Measurements from ENCODE around the gene NOP9. TPM values are rescaled to one million over a fixed set of nuclear protein-coding genes. Genes with fewer than 3 reads are reported as not detected.

The NOP9 gene
- total RNA-seq, 1 experiment from 2014 or later, result 35.1 TPM

- Mint-ChIP-seq H3K36me3 (ENCODE audit: insufficient read depth, unreplicated experiment) (no peaks in the 10 kb centered on the region), H3K27me3 (ENCODE audit: insufficient read depth, unreplicated experiment) (peaks cover 10% of the 10 kb centered on the region), H3K27ac (ENCODE audit: unreplicated experiment) (no peak overlapping the region), H3K4me3 (ENCODE audit: unreplicated experiment) (no peak overlapping the region), H3K9me3 (ENCODE audit: unreplicated experiment) (no peaks in the 10 kb centered on the region), H3K4me1 (ENCODE audit: low read depth, unreplicated experiment) (no peaks in the 10 kb centered on the region)
- BruUV-seq (replicated peaks), result no TSS peak
- Histone ChIP-seq H3K4me3 (ENCODE audit: low read depth, low read length) (no peak overlapping the region), H3K4me1 (no peaks in the 10 kb centered on the region), H3K9me3 (no peaks in the 10 kb centered on the region), H3K27me3 (replicated peaks; ENCODE audit: control insufficient read depth, insufficient read depth, low read length) (no peaks in the 10 kb centered on the region; the same call in 1 of the 2 replicates), H3K36me3 (ENCODE audit: control insufficient read depth, insufficient read depth, low read length) (no peaks in the 10 kb centered on the region)
- POLR2A ChIA-PET, result no interaction called here
- no peak for TF ChIP-seq CTCF (IDR thresholded peaks at IDR 0.05; ENCODE audit: insufficient read depth in 1 of 2, low read depth in 1 of 2, low read length in 1 of 2, severe bottlenecking in 1 of 2, unreplicated experiment in 1 of 2)
- intact Hi-C loops (cut with micrococcal nuclease; ENCODE audit: unreplicated experiment), result no loop called here
- DNase-seq, result no peak
- CTCF ChIA-PET, result interaction anchor here (0.8 kb wide), 1 partner anchor 10 kb away, joined by 3 read pairs; no protein-coding TSS in a partner anchor
These were observed 24.4 kb downstream of the NOP9 start for GRCh38 chr14:24324024-24324423.

GRCh38 chr14:24325041-24325530 lies 25.4 kb downstream of the NOP9 start:
- no peak for DNase-seq
- no peaks in the 10 kb centered on the region for H3K9me3 Mint-ChIP-seq (ENCODE audit: unreplicated experiment)
- BruUV-seq (replicated peaks), result no TSS peak
- H3K4me3 Mint-ChIP-seq (ENCODE audit: unreplicated experiment), result no peak overlapping the region
- Histone ChIP-seq H3K4me1 (no peaks in the 10 kb centered on the region), H3K9me3 (no peaks in the 10 kb centered on the region), H3K4me3 (ENCODE audit: low read depth, low read length) (no peak overlapping the region), H3K27me3 (replicated peaks; ENCODE audit: control insufficient read depth, insufficient read depth, low read length) (no peaks in the 10 kb centered on the region; the same call in 1 of the 2 replicates), H3K36me3 (ENCODE audit: control insufficient read depth, insufficient read depth, low read length) (no peaks in the 10 kb centered on the region)
- H3K27ac Mint-ChIP-seq (ENCODE audit: unreplicated experiment), result no peak overlapping the region
- H3K27me3 Mint-ChIP-seq (ENCODE audit: insufficient read depth, unreplicated experiment), result peaks cover 3% of the 10 kb centered on the region
- no peak for TF ChIP-seq CTCF (IDR thresholded peaks at IDR 0.05; ENCODE audit: insufficient read depth in 1 of 2, low read depth in 1 of 2, low read length in 1 of 2, severe bottlenecking in 1 of 2, unreplicated experiment in 1 of 2)
- H3K4me1 Mint-ChIP-seq (ENCODE audit: low read depth, unreplicated experiment), result no peaks in the 10 kb centered on the region
- POLR2A ChIA-PET, result no interaction called here
- CTCF ChIA-PET, result interaction anchor here (0.6 to 1.4 kb wide), 3 partner anchors 9 to 106 kb away, joined by 3 read pairs; no protein-coding TSS in a partner anchor
- no peaks in the 10 kb centered on the region for H3K36me3 Mint-ChIP-seq (ENCODE audit: insufficient read depth, unreplicated experiment)
- intact Hi-C loops (cut with micrococcal nuclease; ENCODE audit: unreplicated experiment), result no loop called here

GRCh38 chr14:24325963-24326362 lies 26.3 kb downstream of the NOP9 start:
- DNase-seq, result no peak
- no peaks in the 10 kb centered on the region for H3K27me3 Mint-ChIP-seq (ENCODE audit: insufficient read depth, unreplicated experiment)
- Histone ChIP-seq H3K9me3 (no peaks in the 10 kb centered on the region), H3K36me3 (ENCODE audit: control insufficient read depth, insufficient read depth, low read length) (no peaks in the 10 kb centered on the region), H3K4me3 (ENCODE audit: low read depth, low read length) (no peak overlapping the region), H3K4me1 (no peaks in the 10 kb centered on the region), H3K27me3 (replicated peaks; ENCODE audit: control insufficient read depth, insufficient read depth, low read length) (no peaks in the 10 kb centered on the region; the same call in 1 of the 2 replicates)
- H3K4me3 Mint-ChIP-seq (ENCODE audit: unreplicated experiment), result no peak overlapping the region
- intact Hi-C loops (cut with micrococcal nuclease; ENCODE audit: unreplicated experiment), result no loop called here
- POLR2A ChIA-PET, result no interaction called here
- H3K9me3 Mint-ChIP-seq (ENCODE audit: unreplicated experiment), result no peaks in the 10 kb centered on the region
- no peak for TF ChIP-seq CTCF (IDR thresholded peaks at IDR 0.05; ENCODE audit: insufficient read depth in 1 of 2, low read depth in 1 of 2, low read length in 1 of 2, severe bottlenecking in 1 of 2, unreplicated experiment in 1 of 2)
- CTCF ChIA-PET, result interaction anchor here (1.4 kb wide), 1 partner anchor 106 kb away, joined by 3 read pairs; no protein-coding TSS in a partner anchor
- no peak overlapping the region for H3K27ac Mint-ChIP-seq (ENCODE audit: unreplicated experiment)
- BruUV-seq (replicated peaks), result no TSS peak
- H3K36me3 Mint-ChIP-seq (ENCODE audit: insufficient read depth, unreplicated experiment), result no peaks in the 10 kb centered on the region
- no peaks in the 10 kb centered on the region for H3K4me1 Mint-ChIP-seq (ENCODE audit: low read depth, unreplicated experiment)
